PC-9 (cell line): Measurements from ENCODE around the gene PTX3. TPM values are rescaled to one million over a fixed set of nuclear protein-coding genes. Genes with fewer than 3 reads are reported as not detected.

Experiments
- BruUV-seq: library from RNA; stranded (reverse); fragments of 400-500 nt; replicated peaks from 2 replicates; lab custom pipeline; 2021; lab: Mats Ljungman, UMichigan
- CTCF ChIA-PET: fragments of 300-600 bp; sonication (Branson Sonifier 250); formaldehyde crosslinking; loops from one replicate; lab custom pipeline; 2022; ENCODE audit warnings: antibody characterized with exemption; lab: Charles Lee
- POLR2A ChIA-PET: fragments of 300-600 bp; sonication (Branson Sonifier 250); formaldehyde crosslinking; loops from one replicate; lab custom pipeline; 2022; ENCODE audit warnings: antibody characterized with exemption; ENCODE audit not compliant: unreplicated experiment; lab: Charles Lee
- DNase-seq, 2 experiments: peaks; one replicate each; pipeline versions ENCODE4 v3.0.0 to v3.0.0-alpha.2; 2015 to 2022; ENCODE audit warnings: mixed read lengths in 1 of 2
- H2AFZ ChIP-seq: fragments of 200-600 bp; sonication (generic); 2 replicates; pipeline ENCODE4 v1.8.1; 2017; ENCODE audit warnings: antibody characterized with exemption
- H3F3A ChIP-seq: fragments of 200-600 bp; sonication (generic); 2 replicates; pipeline ENCODE4 v1.8.1; 2017; ENCODE audit warnings: antibody characterized with exemption, mild to moderate bottlenecking, low read depth; ENCODE audit not compliant: insufficient read depth
- H3K27ac ChIP-seq: fragments of 200-600 bp; sonication (generic); 2 replicates; pipeline ENCODE4 v1.6.1; 2016; ENCODE audit warnings: mixed run types
- H3K27me3 ChIP-seq: fragments of 200-600 bp; sonication (generic); 2 replicates; pipeline ENCODE4 v1.6.1; 2016; ENCODE audit warnings: low read depth, mixed run types; ENCODE audit not compliant: insufficient read depth
- H3K36me3 ChIP-seq: fragments of 200-600 bp; sonication (generic); 2 replicates; pipeline ENCODE4 v1.6.1; 2016; ENCODE audit warnings: low read depth, mixed run types
- H3K4me1 ChIP-seq: fragments of 200-600 bp; sonication (generic); replicated peaks from 2 replicates; pipeline ENCODE4 v1.6.1; 2016; ENCODE audit warnings: mixed run types; ENCODE audit not compliant: insufficient read depth
- H3K4me2 ChIP-seq: fragments of 200-600 bp; sonication (generic); 2 replicates; pipeline ENCODE4 v1.6.1; 2017; ENCODE audit warnings: mixed run types
- H3K4me3 ChIP-seq: fragments of 200-600 bp; sonication (generic); 2 replicates; pipeline ENCODE4 v1.6.1; 2016; ENCODE audit warnings: mixed run types
- H3K79me2 ChIP-seq: fragments of 200-600 bp; sonication (generic); 2 replicates; pipeline ENCODE4 v1.6.1; 2017; ENCODE audit warnings: low read depth, mixed run types
- H3K9me2 ChIP-seq: fragments of 200-600 bp; sonication (generic); 2 replicates; pipeline ENCODE4 v1.8.1; 2017; ENCODE audit warnings: mild to moderate bottlenecking; ENCODE audit not compliant: insufficient read depth
- H3K9me3 ChIP-seq: fragments of 200-600 bp; sonication (generic); 2 replicates; pipeline ENCODE4 v1.8.1; 2016; ENCODE audit warnings: low read depth; ENCODE audit not compliant: insufficient read depth
- H4K20me1 ChIP-seq: fragments of 200-600 bp; sonication (generic); 2 replicates; pipeline ENCODE4 v1.8.1; 2017; ENCODE audit not compliant: insufficient read depth
- EZH2 ChIP-seq: fragments of 200-600 bp; sonication (generic); IDR thresholded peaks from 2 replicates; pipeline ENCODE4 v1.8.0; 2017; ENCODE audit warnings: antibody characterized with exemption, low read depth
- intact Hi-C: fragments of 100-400 bp; cut with micrococcal nuclease; formaldehyde crosslinking; loops from one replicate; pipeline ENCODE4 v1.10.0; 2022; ENCODE audit not compliant: unreplicated experiment
- total RNA-seq: library from RNA; stranded (reverse); gene quantifications from 2 replicates; pipeline ENCODE4 v1.2.3, GENCODE V29; 2021
- TF ChIP-seq, protein P1 (sequence below): fragments of 200-600 bp; sonication (generic); conservative IDR thresholded peaks from 2 replicates; pipeline ENCODE4 v1.6.1; 2017; ENCODE audit warnings: mixed run types, antibody characterized with exemption, mild to moderate bottlenecking, moderate library complexity

Gene PTX3
- total RNA-seq, 1 experiment from 2014 or later: 0.59 TPM

GRCh38 chr3:157467200-157467599 lies 30.6 kb downstream of the PTX3 start:
- Histone ChIP-seq H2AFZ (no peak overlapping the region), H3F3A (no peaks in the 10 kb centered on the region), H3K27me3 (no peaks in the 10 kb centered on the region), H3K27ac (no peak overlapping the region), H3K4me1 (no peaks in the 10 kb centered on the region), H3K79me2 (no peaks in the 10 kb centered on the region), H4K20me1 (no peaks in the 10 kb centered on the region), H3K4me2 (no peak overlapping the region), H3K4me3 (no peak overlapping the region), H3K9me3 (no peaks in the 10 kb centered on the region), H3K36me3 (no peaks in the 10 kb centered on the region), H3K9me2 (no peaks in the 10 kb centered on the region; the same call in 1 of the 2 replicates)
- TF ChIP-seq, protein P1, sequence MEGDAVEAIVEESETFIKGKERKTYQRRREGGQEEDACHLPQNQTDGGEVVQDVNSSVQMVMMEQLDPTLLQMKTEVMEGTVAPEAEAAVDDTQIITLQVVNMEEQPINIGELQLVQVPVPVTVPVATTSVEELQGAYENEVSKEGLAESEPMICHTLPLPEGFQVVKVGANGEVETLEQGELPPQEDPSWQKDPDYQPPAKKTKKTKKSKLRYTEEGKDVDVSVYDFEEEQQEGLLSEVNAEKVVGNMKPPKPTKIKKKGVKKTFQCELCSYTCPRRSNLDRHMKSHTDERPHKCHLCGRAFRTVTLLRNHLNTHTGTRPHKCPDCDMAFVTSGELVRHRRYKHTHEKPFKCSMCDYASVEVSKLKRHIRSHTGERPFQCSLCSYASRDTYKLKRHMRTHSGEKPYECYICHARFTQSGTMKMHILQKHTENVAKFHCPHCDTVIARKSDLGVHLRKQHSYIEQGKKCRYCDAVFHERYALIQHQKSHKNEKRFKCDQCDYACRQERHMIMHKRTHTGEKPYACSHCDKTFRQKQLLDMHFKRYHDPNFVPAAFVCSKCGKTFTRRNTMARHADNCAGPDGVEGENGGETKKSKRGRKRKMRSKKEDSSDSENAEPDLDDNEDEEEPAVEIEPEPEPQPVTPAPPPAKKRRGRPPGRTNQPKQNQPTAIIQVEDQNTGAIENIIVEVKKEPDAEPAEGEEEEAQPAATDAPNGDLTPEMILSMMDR: no peak
- no peak for TF ChIP-seq EZH2
- ChIA-PET CTCF (no interaction called here), POLR2A (no interaction called here)
- no peak for DNase-seq
- intact Hi-C loops: no loop called here
- BruUV-seq: no TSS peak

GRCh38 chr3:157469561-157470294 lies 33.1 kb downstream of the PTX3 start:
- H3K4me2 ChIP-seq: no peak overlapping the region
- no peaks in the 10 kb centered on the region for H3K4me1 ChIP-seq
- POLR2A ChIA-PET: interaction anchor here (0.7 kb wide), 1 partner anchor 965 kb away, joined by 4 read pairs; no protein-coding TSS in a partner anchor
- intact Hi-C loops: no loop called here
- no peaks in the 10 kb centered on the region; the same call in 1 of the 2 replicates for H3K9me2 ChIP-seq
- BruUV-seq: no TSS peak
- no peak for DNase-seq
- TF ChIP-seq, protein P1: no peak
- no peak for TF ChIP-seq EZH2
- CTCF ChIA-PET: no interaction called here
- H3F3A ChIP-seq: no peaks in the 10 kb centered on the region
- no peaks in the 10 kb centered on the region for H3K36me3 ChIP-seq
- H3K4me3 ChIP-seq: no peak overlapping the region
- H3K27me3 ChIP-seq: no peaks in the 10 kb centered on the region
- no peaks in the 10 kb centered on the region for H4K20me1 ChIP-seq
- H3K79me2 ChIP-seq: no peaks in the 10 kb centered on the region
- no peak overlapping the region for H2AFZ ChIP-seq
- no peak overlapping the region for H3K27ac ChIP-seq
- no peaks in the 10 kb centered on the region for H3K9me3 ChIP-seq

GRCh38 chr3:157471064-157471463 lies 34.4 kb downstream of the PTX3 start:
- Histone ChIP-seq H3K36me3 (no peaks in the 10 kb centered on the region), H4K20me1 (no peaks in the 10 kb centered on the region), H3K79me2 (no peaks in the 10 kb centered on the region), H2AFZ (no peak overlapping the region), H3K27ac (no peak overlapping the region), H3K27me3 (no peaks in the 10 kb centered on the region), H3K9me2 (no peaks in the 10 kb centered on the region), H3K9me3 (no peaks in the 10 kb centered on the region), H3K4me2 (no peak overlapping the region), H3K4me3 (no peak overlapping the region), H3K4me1 (no peaks in the 10 kb centered on the region), H3F3A (no peaks in the 10 kb centered on the region)
- ChIA-PET POLR2A (interaction anchor here (0.6 kb wide), 1 partner anchor 181 kb away, joined by 7 read pairs; no protein-coding TSS in a partner anchor), CTCF (no interaction called here)
- intact Hi-C loops: no loop called here
- no peak for DNase-seq
- TF ChIP-seq EZH2: no peak
- TF ChIP-seq, protein P1: no peak
- no TSS peak for BruUV-seq
